K562 (cell line): ENCODE data around the gene SPATA21. TPM values are rescaled to one million over a fixed set of nuclear protein-coding genes. Genes with fewer than 3 reads are reported as not detected.
"Not testable (repeated sequence)": the region's sequence is repeated elsewhere in the genome, so short reads cannot be mapped to it uniquely, and the experiment has no call there.

Experiments used
- ATAC-seq: fragments of 200-7000 bp; cut with Tn5 transposase; 3 replicates; pipeline ENCODE4 v1.9.1; 2020; ENCODE audit warnings: moderate library complexity
- BruUV-seq: library from RNA; stranded (reverse); fragments of 400-500 nt; replicated peaks from 2 replicates; lab custom pipeline; 2021; lab: Mats Ljungman, UMichigan
- CTCF ChIA-PET: fragments of 300-600 bp; formaldehyde crosslinking; extraction: SDS; loops from one replicate; lab custom pipeline; 2021; ENCODE audit warnings: low intra/inter-chr PET ratio; lab: Yijun Ruan, JAX
- POLR2A ChIA-PET: fragments of 300-600, 350-650 bp; sonication (Branson Sonifier 250); formaldehyde crosslinking; extraction: SDS; loops from one replicate; lab custom pipeline; 2021; ENCODE audit warnings: antibody characterized with exemption, inconsistent platforms; lab: Yijun Ruan, JAX
- DNase-seq, 4 experiments: peaks; one replicate each; pipeline versions ENCODE4 v3.0.0 to v3.0.0-alpha.2; 2011 to 2018; ENCODE audit warnings: low spot score in 3 of 4, mixed read lengths in 3 of 4; ENCODE audit errors: extremely low read depth in 1 of 4
- FAIRE-seq: peaks from 2 replicates; lab custom pipeline; 2011; peaks lifted over from hg19 to GRCh38; lab: Jason Lieb, UNC
- H2AFZ ChIP-seq: 2 replicates; pipeline ENCODE4 v1.6.0; 2011; ENCODE audit warnings: low read depth, low read length, control low read depth, inconsistent platforms
- H3K27ac ChIP-seq: fragments of 200-600 bp; 3 replicates; pipeline ENCODE4 v1.8.0; 2011; ENCODE audit warnings: low read depth, mild to moderate bottlenecking, control low read depth, inconsistent platforms, low read length, moderate library complexity, mixed read lengths; ENCODE audit errors: extremely low read depth
- H3K27me3 ChIP-seq, 2 experiments: fragments of 300-600 bp in 1 of 2; 2 replicates in 1 of 2; 3 replicates in 1 of 2; pipeline versions ENCODE4 v1.6.0 to v1.8.0; 2011; ENCODE audit warnings: inconsistent platforms in 2 of 2, low read length in 2 of 2, mild to moderate bottlenecking in 1 of 2, mixed read lengths in 1 of 2, moderate library complexity in 1 of 2; ENCODE audit not compliant: control insufficient read depth in 2 of 2, insufficient read depth in 2 of 2
- H3K36me3 ChIP-seq: fragments of 300-600 bp; 3 replicates; pipeline ENCODE4 v1.8.0; 2011; ENCODE audit warnings: mild to moderate bottlenecking, low read length, inconsistent platforms; ENCODE audit not compliant: control insufficient read depth, insufficient read depth
- H3K4me1 ChIP-seq, 2 experiments: fragments of 200-600 bp in 1 of 2; replicated peaks in 1 of 2; 2 replicates in 1 of 2; 3 replicates in 1 of 2; pipeline versions ENCODE4 v1.5.1 to v1.8.0; 2011; ENCODE audit warnings: inconsistent platforms in 2 of 2, low read length in 2 of 2, mild to moderate bottlenecking in 1 of 2, mixed read lengths in 1 of 2, moderate library complexity in 1 of 2; ENCODE audit not compliant: control insufficient read depth in 2 of 2, insufficient read depth in 2 of 2
- H3K4me2 ChIP-seq: 2 replicates; pipeline ENCODE4 v1.6.1; 2011; ENCODE audit warnings: low read length, control low read depth, inconsistent platforms, mixed read lengths; ENCODE audit not compliant: insufficient read depth
- H3K4me3 ChIP-seq: fragments of 200-600 bp; sonication (generic), shearing (Covaris generic); 2 replicates; pipeline ENCODE4 v1.5.1; 2016; ENCODE audit warnings: control low read depth, inconsistent platforms
- H3K79me2 ChIP-seq: fragments of 200-600 bp; 3 replicates; pipeline ENCODE4 v1.8.0; 2011; ENCODE audit warnings: low read length, inconsistent platforms; ENCODE audit not compliant: control insufficient read depth, insufficient read depth
- H3K9ac ChIP-seq, 2 experiments: 2 replicates each; pipeline versions ENCODE4 v1.6.0 to v1.6.1; 2011; ENCODE audit warnings: low read depth in 2 of 2, low read length in 2 of 2, control low read depth in 1 of 2, inconsistent platforms in 1 of 2, mild to moderate bottlenecking in 1 of 2, mixed read lengths in 1 of 2; ENCODE audit not compliant: insufficient read depth in 1 of 2
- H3K9me1 ChIP-seq: one replicate; pipeline ENCODE4 v1.6.0; 2011; ENCODE audit warnings: inconsistent platforms, mild to moderate bottlenecking, low read length, moderate library complexity; ENCODE audit not compliant: control insufficient read depth, insufficient read depth
- H3K9me3 ChIP-seq: replicated peaks from 2 replicates; pipeline ENCODE4 v1.5.1; 2011; ENCODE audit warnings: low read depth, low read length, inconsistent platforms; ENCODE audit not compliant: control insufficient read depth, insufficient read depth
- H4K20me1 ChIP-seq: replicated peaks from 2 replicates; pipeline ENCODE4 v1.6.1; 2011; ENCODE audit warnings: low read length, inconsistent platforms, mixed read lengths; ENCODE audit not compliant: control insufficient read depth, insufficient read depth
- WGBS: fragments of 100-300 bp; shearing (Covaris generic); methylation state at CpG from one replicate; pipeline ENCODE4 v1.1.6; 2016; ENCODE audit warnings: low coverage, mixed read lengths; ENCODE audit not compliant: insufficient coverage; ENCODE audit errors: missing lambda C conversion rate; 5-methylcytosine and 5-hydroxymethylcytosine counted together
- in situ Hi-C: fragments of 300-500 bp; cut with MboI; formaldehyde crosslinking; loops from 4 replicates; pipeline ENCODE4 v1.15.0; 2018; ENCODE audit warnings: inconsistent platforms, mixed read lengths
- intact Hi-C: fragments of 100-400 bp; cut with micrococcal nuclease; formaldehyde crosslinking; loops from 2 replicates; pipeline ENCODE4 v1.14.2; 2022
- polyA plus RNA-seq, 8 experiments: library from polyadenylated mRNA; depleted of rRNA in 4 of 8; stranded (reverse) in 5 of 8; unstranded in 3 of 8; fragments of >200 nt; fragmentation: Nextera tagmentation in 2 of 8; fragmentation: Illumina TruSeq in 1 of 8; extraction: Ambion mirVana in 2 of 8; extraction: Trizol in 1 of 8; gene quantifications; 2 replicates each; pipeline versions ENCODE4 v1.2.1 to v1.2.3, GENCODE V29; 2011 to 2014; ENCODE audit warnings: inconsistent platforms in 1 of 8, missing spikeins in 1 of 8
- total RNA-seq, 7 experiments: library from RNA; depleted of rRNA in 6 of 7; stranded (reverse); fragments of >200 nt in 6 of 7; fragmentation: Illumina TruSeq in 2 of 7; extraction: Trizol in 2 of 7; gene quantifications; 2 replicates each; pipeline versions ENCODE4 v1.2.1 to v1.2.3, GENCODE V29; 2011 to 2021; ENCODE audit warnings: low replicate concordance in 1 of 7
- TF ChIP-seq, protein P1 (sequence below): sonication (generic); formaldehyde crosslinking; IDR thresholded peaks from 2 replicates; pipeline ENCODE4 v1.9.0; 2022; ENCODE audit warnings: mild to moderate bottlenecking, missing genetic modification reagents

The SPATA21 gene
- total and polyA plus RNA-seq, 9 of the 15 experiments (the other 6 are each of a cell fraction or from before 2014, with no cell fraction given) = 0.10 to 0.36 (median 0.13) TPM; not detected in 3

DNA sequence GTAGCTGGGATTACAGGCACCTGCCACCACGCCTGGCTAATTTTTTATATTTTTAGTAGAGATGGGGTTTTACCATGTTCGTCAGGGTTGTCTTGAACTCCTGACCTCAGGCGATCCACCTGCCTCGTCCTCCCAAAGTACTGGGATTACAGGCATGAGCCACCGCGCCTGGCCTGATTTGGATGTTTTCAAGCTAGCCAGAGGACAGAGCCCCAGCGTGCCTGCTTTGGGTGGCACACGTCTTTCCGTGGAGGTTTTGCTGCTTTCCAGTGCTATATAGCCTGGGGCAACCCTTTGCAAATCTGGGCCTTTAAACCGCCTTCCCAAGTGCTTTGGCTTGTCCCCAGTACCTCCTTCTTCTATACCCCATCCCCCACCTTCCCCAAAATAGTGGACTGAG is 18.9 kb upstream of the SPATA21 start:
- H3K36me3 ChIP-seq = peaks cover 91% of the 10 kb centered on the region
- H3K9me3 ChIP-seq, H3K27ac ChIP-seq, H3K4me2 ChIP-seq, H3K27me3 ChIP-seq, in situ Hi-C loops, H3K9ac ChIP-seq, ATAC-seq, BruUV-seq, DNase-seq, H3K9me1 ChIP-seq, H2AFZ ChIP-seq, FAIRE-seq, CTCF ChIA-PET, H3K4me1 ChIP-seq, H4K20me1 ChIP-seq, H3K4me3 ChIP-seq, intact Hi-C loops, H3K79me2 ChIP-seq: not testable (repeated sequence)
- WGBS = 93% methylated on average over 10 of the region's 10 CpGs
- POLR2A ChIA-PET = interaction anchor here (0.7 kb wide), 1 partner anchor 9 kb away, joined by 3 read pairs; no protein-coding TSS in a partner anchor

DNA sequence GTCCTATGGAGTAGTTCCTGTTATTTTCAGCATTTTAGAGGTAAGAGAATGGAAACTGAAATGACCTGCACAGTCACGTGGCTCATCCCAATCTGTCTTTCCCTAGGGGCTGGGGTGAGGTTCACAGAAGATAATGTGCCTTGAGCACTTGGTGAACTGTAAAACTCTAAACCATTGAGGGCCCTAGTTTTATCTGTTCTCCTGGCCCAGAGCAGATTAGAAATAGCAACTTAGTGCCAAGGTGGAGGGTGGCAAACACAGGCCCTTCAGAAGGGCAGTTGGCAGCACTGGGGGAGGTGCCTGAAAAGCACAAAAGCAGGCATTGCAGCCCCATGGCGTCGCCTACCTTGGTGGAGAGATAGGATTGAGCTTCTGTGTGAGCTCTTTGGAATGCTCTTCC is 17.7 kb upstream of the SPATA21 start:
- 80% methylated on average over 3 of the region's 3 CpGs for WGBS
- H3K36me3 ChIP-seq = peaks cover 93% of the 10 kb centered on the region

More for the DNA sequence above, 17.7 kb upstream of the SPATA21 start:
- H4K20me1 ChIP-seq, H3K79me2 ChIP-seq, ATAC-seq, H2AFZ ChIP-seq, H3K4me1 ChIP-seq, intact Hi-C loops, FAIRE-seq, H3K9me3 ChIP-seq, H3K9me1 ChIP-seq, DNase-seq, CTCF ChIA-PET, H3K27ac ChIP-seq, H3K9ac ChIP-seq, H3K4me2 ChIP-seq, H3K27me3 ChIP-seq, in situ Hi-C loops, BruUV-seq, H3K4me3 ChIP-seq: not testable (repeated sequence)
- POLR2A ChIA-PET = interaction anchor here (0.6 to 1.1 kb wide), 2 partner anchors 11 to 381 kb away, joined by 3 read pairs; partner anchors contain the start of gene FAM131C
- TF ChIP-seq, protein P1, sequence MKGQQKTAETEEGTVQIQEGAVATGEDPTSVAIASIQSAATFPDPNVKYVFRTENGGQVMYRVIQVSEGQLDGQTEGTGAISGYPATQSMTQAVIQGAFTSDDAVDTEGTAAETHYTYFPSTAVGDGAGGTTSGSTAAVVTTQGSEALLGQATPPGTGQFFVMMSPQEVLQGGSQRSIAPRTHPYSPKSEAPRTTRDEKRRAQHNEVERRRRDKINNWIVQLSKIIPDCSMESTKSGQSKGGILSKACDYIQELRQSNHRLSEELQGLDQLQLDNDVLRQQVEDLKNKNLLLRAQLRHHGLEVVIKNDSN (CRISPR knock-in tag) = 0 out of 2 replicates have a peak, but pooled peaks have one; percentile 20
